GM18517 (cell line): ENCODE data around the gene AK9.
"Not testable (repeated sequence)": the region's sequence is repeated elsewhere in the genome, so short reads cannot be mapped to it uniquely, and the experiment has no call there.

Experiments
- ATAC-seq: cut with Tn5 transposase; IDR thresholded peaks from one replicate; pipeline ENCODE4 v1.9.1; 2021; ENCODE audit warnings: mild to moderate bottlenecking, moderate library complexity; ENCODE audit not compliant: unreplicated experiment

AK9 gene

GRCh38 chr6:109696355-109696754, 5.4 kb upstream of the AK9 start:
- ATAC-seq: no peak

- no peak for ATAC-seq
Measured at GRCh38 chr6:109695468-109695867, 4.5 kb upstream of the AK9 start.

- no peak for ATAC-seq
Measured at GRCh38 chr6:109693111-109693510, 2.1 kb upstream of the AK9 start.

- peak; percentile 37 for ATAC-seq
Measured at GRCh38 chr6:109690373-109690736, 647 bp downstream of the AK9 start.

GRCh38 chr6:109687271-109687761, 3.7 kb downstream of the AK9 start:
- no peak for ATAC-seq

GRCh38 chr6:109686566-109687265, 4.3 kb downstream of the AK9 start:
- ATAC-seq: no peak

DNA sequence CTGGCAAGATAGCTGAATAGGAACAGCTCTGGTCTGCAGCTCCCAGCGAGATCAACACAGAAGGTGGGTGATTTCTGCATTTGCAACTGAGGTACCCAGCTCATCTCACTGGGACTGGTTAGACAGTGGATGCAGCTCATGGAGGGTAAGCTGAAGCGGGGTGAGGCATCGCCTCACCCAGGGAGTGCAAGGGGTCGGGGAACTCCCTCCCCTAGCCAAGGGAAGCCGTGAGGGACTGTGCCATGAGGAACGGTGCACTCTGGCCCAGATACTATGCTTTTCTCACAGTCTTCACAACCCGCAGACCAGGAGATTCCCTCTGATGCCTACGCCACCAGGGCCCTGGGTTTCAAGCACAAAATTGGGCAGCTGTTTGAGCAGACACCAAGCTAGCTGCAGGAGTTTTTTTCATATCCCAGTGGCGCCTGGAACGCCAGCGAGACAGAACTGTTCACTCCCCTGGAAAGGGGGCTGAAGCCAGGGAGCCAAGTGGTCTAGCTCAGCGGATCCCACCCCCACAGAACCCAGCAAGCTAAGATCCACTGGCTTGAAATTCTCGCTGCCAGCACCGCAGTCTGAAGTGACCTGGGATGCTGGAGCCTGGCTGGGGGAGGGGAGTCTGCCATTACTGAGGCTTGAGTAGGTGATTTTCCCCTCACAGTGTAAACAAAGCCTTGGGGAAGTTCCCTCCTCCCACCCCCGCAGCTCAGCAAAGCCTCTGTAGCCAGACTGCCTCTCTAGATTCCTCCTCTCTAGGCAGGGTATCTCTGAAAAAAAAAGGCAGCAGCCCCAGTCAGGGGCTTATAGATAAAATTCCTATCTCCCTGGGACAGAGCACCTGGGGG, 12.1 kb downstream of the AK9 start:
- not testable (repeated sequence) for ATAC-seq

- no peak for ATAC-seq
Measured at GRCh38 chr6:109678240-109678639, 12.8 kb downstream of the AK9 start.

GRCh38 chr6:109676724-109677123, 14.3 kb downstream of the AK9 start:
- ATAC-seq: no peak

DNA sequence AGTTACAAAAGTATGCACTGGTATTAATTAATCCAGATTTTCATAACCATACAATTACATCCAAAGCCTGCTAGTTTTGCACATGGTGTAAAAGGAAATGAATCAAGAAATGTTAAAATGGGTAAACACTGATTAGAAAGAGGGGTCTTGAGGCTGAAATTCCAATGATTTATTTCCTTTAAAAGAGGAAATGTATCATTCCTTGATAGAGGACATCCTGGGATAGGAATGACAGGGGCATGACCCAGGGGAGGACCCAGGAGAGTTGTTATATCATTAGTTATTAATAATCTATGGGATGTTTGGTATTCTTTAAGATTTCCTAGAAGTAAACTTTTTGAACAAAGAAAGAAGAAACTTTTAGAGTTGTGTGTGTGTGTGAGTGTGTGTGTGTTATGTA, 18.2 kb downstream of the AK9 start:
- ATAC-seq: no peak

DNA sequence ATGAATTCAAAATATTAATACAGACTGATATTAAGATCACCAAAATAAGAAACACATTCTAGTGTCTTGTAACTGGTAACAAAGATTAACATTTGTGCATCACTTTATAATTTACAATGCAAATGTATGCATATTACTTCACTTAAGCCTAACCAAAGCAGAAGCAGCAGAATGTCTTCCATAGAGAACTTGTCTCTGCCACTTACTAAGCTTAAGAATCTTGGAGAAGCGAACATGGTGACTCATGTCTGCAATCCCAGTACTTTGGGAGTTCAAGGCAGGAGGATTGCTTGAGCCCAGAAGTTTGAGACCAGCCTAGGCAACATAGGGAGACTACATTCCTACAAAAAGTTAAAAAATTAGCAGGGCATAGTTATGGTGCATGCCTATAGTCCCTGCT, 18.8 kb downstream of the AK9 start:
- ATAC-seq: no peak

DNA sequence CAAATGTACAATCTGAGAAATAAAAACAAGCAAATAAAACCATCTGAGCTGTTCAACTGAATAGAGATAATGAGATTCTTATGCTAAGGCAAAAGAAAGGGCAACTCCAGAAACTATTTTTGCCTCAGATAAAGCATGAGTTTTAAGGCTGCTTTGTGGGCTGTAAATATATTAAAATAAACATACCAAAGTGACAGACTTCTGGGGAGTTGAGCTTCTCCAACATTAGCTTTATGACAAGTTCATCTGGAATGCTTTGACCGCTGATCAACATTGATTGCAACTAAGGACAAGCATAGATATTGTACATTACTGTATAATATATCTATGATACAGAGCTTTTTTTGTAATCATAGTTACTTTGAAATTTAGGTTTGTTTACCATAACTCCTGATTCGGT, 19.3 kb downstream of the AK9 start:
- ATAC-seq: no peak

DNA sequence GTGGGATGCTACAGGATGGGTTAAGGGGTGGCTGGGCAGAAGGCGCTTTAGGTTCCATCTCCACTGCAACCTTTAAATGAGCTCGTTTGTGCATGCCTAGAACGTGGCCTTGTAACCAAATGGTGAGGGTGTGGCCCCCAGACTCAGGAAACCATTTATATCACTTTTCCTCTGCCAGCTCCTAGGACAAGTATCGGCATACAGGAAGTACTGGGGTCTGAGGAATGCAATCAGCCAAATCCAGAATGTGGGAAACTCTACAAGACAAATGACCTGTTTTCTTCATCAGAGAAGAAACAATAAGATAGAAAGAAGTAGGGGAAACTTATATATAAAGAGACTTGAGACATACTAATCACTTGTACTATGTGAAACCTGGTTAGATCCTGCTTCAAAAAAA, 21.2 kb downstream of the AK9 start:
- ATAC-seq: no peak

DNA sequence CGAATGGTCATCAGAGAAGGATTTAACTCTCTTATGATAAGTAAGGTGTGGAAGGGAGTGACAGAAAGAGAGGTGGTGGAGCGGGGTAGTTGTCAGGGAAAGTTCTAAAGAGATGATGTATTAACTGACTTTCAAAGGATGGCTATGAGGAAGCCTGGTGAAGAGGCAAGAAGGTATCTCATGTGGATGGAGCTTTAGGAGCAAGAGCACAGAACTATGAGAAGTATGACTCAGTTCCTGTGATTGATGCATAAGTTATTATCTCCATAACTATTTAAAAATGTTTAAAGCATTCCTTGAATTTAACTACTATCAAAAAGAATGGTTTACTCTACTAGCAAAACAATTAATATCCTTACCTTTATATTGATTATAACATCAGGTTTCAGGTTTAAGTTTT, 28.8 kb downstream of the AK9 start:
- ATAC-seq: no peak

DNA sequence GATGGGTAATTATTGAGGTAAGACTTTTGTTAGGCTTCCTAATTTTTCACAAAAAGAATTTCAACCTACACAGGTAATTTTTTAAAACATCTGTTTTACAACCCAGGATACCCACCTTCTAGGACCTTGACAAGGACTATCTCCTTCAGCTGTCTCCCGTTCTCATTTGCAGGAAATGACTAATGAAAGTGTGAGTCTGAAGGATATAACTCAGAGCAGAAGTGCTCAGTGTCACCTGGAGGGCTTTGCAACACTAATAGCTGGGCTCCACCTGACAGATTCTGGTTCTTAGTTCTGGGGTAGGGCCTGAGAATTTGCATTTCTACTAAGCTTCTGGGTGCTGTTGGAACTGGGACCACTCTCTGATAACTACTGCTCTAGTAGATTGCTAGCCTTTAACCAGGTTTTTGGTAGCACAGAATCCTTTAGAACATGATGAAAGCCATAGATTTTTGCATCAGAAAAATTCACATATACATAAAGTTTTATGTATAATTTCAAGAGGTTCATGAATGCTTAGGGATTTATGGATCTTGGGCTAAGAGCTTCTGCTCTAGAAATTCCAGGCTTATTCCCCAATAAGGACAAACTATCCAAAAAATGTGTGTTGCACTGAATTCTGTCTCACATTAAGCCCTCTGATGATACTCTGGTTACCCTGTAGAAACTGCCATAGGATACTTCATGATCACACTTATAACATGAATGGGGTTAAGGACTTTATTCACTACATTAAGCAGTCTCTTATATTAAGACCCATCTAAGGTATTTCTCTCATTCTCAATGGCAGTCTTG, 30.3 kb downstream of the AK9 start:
- no peak for ATAC-seq

DNA sequence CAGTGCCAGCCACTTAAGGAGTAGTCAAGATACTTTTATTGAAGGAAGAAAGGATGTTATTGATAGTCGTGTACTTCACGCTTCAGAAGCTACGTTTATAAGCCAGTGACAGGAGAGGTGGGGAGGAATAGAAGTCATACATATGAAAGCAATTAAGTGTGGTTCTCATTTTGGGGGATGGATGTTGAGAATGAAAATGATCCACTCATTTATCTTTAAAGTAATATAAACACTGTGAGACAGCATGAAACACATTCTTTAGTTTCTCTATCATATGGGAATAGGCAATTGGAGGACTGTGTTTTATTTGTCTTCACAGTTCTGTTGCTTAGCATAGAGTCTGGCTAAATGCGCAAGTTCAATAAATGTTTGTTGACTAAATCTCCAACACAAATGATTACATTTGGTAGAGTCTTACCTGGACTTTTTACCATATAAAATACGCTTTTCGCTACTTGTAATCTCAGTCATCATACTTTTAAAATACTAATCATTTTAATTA, 35.2 kb downstream of the AK9 start:
- ATAC-seq: no peak

- ATAC-seq: no peak
Measured at GRCh38 chr6:109653264-109653663, 37.7 kb downstream of the AK9 start.

GRCh38 chr6:109644131-109644530, 46.9 kb downstream of the AK9 start:
- no peak for ATAC-seq

DNA sequence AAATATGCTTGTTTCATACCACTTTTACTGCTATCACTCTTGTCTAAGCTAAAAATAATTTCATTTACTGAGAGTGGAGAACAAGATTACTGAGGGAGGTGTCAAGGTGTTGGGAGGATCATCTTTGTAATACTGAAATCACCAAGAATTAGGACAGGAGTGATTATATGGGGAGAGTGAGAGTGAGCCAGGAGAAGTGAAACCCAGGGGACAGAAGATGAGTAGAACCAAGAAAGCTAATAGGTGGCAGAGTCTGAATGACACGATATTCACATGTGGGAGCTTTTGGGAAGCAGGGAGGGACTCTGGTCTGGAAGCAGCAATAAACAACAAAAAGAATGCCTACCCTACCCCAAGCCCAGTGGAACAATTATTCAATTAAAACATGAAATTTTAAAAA, 58.6 kb downstream of the AK9 start:
- no peak for ATAC-seq

DNA sequence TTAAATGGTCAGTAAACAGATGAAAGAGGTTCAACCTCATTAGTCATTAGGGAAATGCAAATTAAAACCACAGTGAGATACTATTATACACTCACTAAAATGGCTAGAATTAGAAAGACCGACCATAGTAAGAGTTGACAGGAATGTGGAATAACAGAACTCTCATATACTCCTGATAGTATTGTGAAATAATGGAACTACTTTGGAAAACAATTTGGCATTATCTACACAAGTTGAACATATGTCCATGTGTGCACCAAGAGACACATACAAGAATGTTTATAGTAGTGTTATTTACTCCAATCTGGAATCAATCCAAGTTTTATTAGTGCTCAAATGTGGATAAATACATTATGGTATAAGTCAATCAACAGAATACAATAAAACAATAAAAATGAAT, 59.6 kb downstream of the AK9 start:
- ATAC-seq: no peak
